A549 (cell line): ENCODE measurements around the gene SLC8A1. TPM values are rescaled to one million over a fixed set of nuclear protein-coding genes. Genes with fewer than 3 reads are reported as not detected.
A peak's percentile ranks its signal among the peaks of the same experiment; 100 is the strongest.

Experiments
- ATAC-seq, 2 experiments: fragments of 200-7000 bp in 1 of 2; fragments of >200 bp in 1 of 2; cut with Nextera tagmentation in 1 of 2; cut with Tn5 transposase in 1 of 2; 3 replicates each; pipeline versions ENCODE4 v1.8.0 to v1.9.1; 2018 to 2020; ENCODE audit warnings: mild to moderate bottlenecking in 1 of 2, moderate library complexity in 1 of 2
- CTCF ChIA-PET: fragments of 300-600 bp; sonication (Branson Sonifier 250); formaldehyde crosslinking; extraction: SDS; loops from one replicate; lab custom pipeline; 2021; ENCODE audit warnings: antibody characterized with exemption, inconsistent platforms; lab: Yijun Ruan, JAX
- POLR2A ChIA-PET: fragments of 350-600 bp; formaldehyde crosslinking; extraction: SDS; loops from one replicate; lab custom pipeline; 2021; ENCODE audit warnings: antibody characterized with exemption, inconsistent platforms; lab: Yijun Ruan, JAX
- DNase-seq, 2 experiments: peaks; one replicate each; pipeline versions ENCODE4 v3.0.0 to v3.0.0-alpha.2; 2011 to 2016; ENCODE audit warnings: low read depth in 1 of 2, low spot score in 1 of 2
- FAIRE-seq: peaks from 2 replicates; lab custom pipeline; 2011; peaks lifted over from hg19 to GRCh38; lab: Jason Lieb, UNC
- H3K27ac ChIP-seq, 2 experiments: fragments of >200 bp; sonication (Bioruptor Twin); formaldehyde crosslinking; 3 replicates each; pipeline ENCODE4 v1.5.1; 2016 to 2017
- H3K4me1 ChIP-seq: fragments of >200 bp; sonication (Bioruptor Twin); formaldehyde crosslinking; 3 replicates; pipeline ENCODE4 v1.6.1; 2016
- H3K4me2 ChIP-seq: fragments of >200 bp; sonication (Bioruptor Twin); formaldehyde crosslinking; 3 replicates; pipeline ENCODE4 v1.6.1; 2016
- H3K4me3 ChIP-seq: fragments of >200 bp; sonication (Bioruptor Twin); formaldehyde crosslinking; 3 replicates; pipeline ENCODE4 v1.5.1; 2016
- H3K9me3 ChIP-seq: fragments of >200 bp; sonication (Bioruptor Twin); formaldehyde crosslinking; 3 replicates; pipeline ENCODE4 v1.6.1; 2016
- CHD2 ChIP-seq: fragments of 150-350 bp; IDR thresholded peaks from 2 replicates; pipeline ENCODE4 v1.6.1; 2014; ENCODE audit warnings: low read length; ENCODE audit not compliant: partially characterized antibody
- E2F6 ChIP-seq: IDR thresholded peaks from 2 replicates; pipeline ENCODE4 v1.6.1; 2012; ENCODE audit warnings: low read depth, borderline replicate concordance
- EHF ChIP-seq: fragments of 250-450 bp; sonication (Bioruptor Pico); IDR thresholded peaks from 2 replicates; pipeline ENCODE4 v1.5.0; 2020; ENCODE audit warnings: mild to moderate bottlenecking
- FOSL2 ChIP-seq, 2 experiments: fragments of 450-650 bp in 1 of 2; fragments of >200 bp in 1 of 2; sonication (Bioruptor Twin) in 1 of 2; formaldehyde crosslinking; IDR thresholded peaks; 2 replicates each; pipeline versions ENCODE4 v1.5.0 to v1.6.1; 2016 to 2020; ENCODE audit warnings: mild to moderate bottlenecking in 1 of 2, moderate library complexity in 1 of 2
- HMGXB4 ChIP-seq: fragments of 250-450 bp; sonication (Bioruptor Pico); IDR thresholded peaks from 2 replicates; pipeline ENCODE4 v1.5.0; 2021; ENCODE audit warnings: mild to moderate bottlenecking, moderate library complexity, borderline replicate concordance
- HOXA7 ChIP-seq: fragments of 250-450 bp; sonication (Bioruptor Pico); IDR thresholded peaks from 2 replicates; pipeline ENCODE4 v1.5.0; 2020; ENCODE audit warnings: mild to moderate bottlenecking, moderate library complexity
- NPAS2 ChIP-seq: fragments of 250-450 bp; sonication (Bioruptor Pico); IDR thresholded peaks from 2 replicates; pipeline ENCODE4 v1.8.0; 2022; ENCODE audit warnings: mild to moderate bottlenecking, moderate library complexity, borderline replicate concordance
- NR3C1 ChIP-seq: fragments of >200 bp; sonication (Bioruptor Twin); formaldehyde crosslinking; IDR thresholded peaks from 3 replicates; pipeline ENCODE4 v1.6.1; 2017
- PBX3 ChIP-seq: IDR thresholded peaks from 2 replicates; pipeline ENCODE4 v1.6.1; 2012
- REST ChIP-seq: fragments of 200-600 bp; sonication (generic); IDR thresholded peaks from 2 replicates; pipeline ENCODE4 v1.6.1; 2016; ENCODE audit warnings: antibody characterized with exemption, mild to moderate bottlenecking, moderate library complexity
- SMC3 ChIP-seq: fragments of >200 bp; sonication (Bioruptor Twin); formaldehyde crosslinking; IDR thresholded peaks from 3 replicates; pipeline ENCODE4 v1.6.1; 2018; ENCODE audit warnings: inconsistent platforms
- USF2 ChIP-seq: fragments of 450-650 bp; IDR thresholded peaks from 2 replicates; pipeline ENCODE4 v1.6.1; 2014; ENCODE audit warnings: antibody characterized with exemption
- ZFP36 ChIP-seq: fragments of 450-650 bp; IDR thresholded peaks from 2 replicates; pipeline ENCODE4 v1.6.1; 2014; ENCODE audit warnings: borderline replicate concordance; ENCODE audit not compliant: partially characterized antibody
- ZSCAN20 ChIP-seq: fragments of 250-450 bp; sonication (Bioruptor Pico); IDR thresholded peaks from 2 replicates; pipeline ENCODE4 v1.8.0; 2022; ENCODE audit warnings: mild to moderate bottlenecking, moderate library complexity
- WGBS: methylation state at CpG from one replicate; pipeline ENCODE4 v1.1.6; 2017; ENCODE audit errors: missing lambda C conversion rate; 5-methylcytosine and 5-hydroxymethylcytosine counted together
- polyA plus RNA-seq, 4 experiments: library from polyadenylated mRNA; depleted of rRNA in 3 of 4; stranded (reverse); fragments of >200 nt; fragmentation: RNase III in 1 of 4; extraction: RNeasy Plus Mini Kit Qiagen cat#74134 plus additional on column Dnase treatment in 1 of 4; gene quantifications; 2 replicates in 3 of 4; 3 replicates in 1 of 4; pipeline ENCODE4 v1.2.3, GENCODE V29; 2011 to 2017

Gene SLC8A1
- polyA plus RNA-seq, 2 of the 4 experiments (the other 2 are of a cell fraction) = 0.28 to 0.92 TPM

- CTCF ChIA-PET = interaction anchor here (0.7 to 5.4 kb wide), 2 partner anchors 13 kb away, joined by 3 to 29 read pairs; no protein-coding TSS in a partner anchor
- no peaks in the 10 kb centered on the region for H3K9me3 ChIP-seq
- 88% methylated on average over 1 of the region's 1 CpG for WGBS
- peak overlapping the region in 1 of 2 experiments; percentile 78; a peak in 4 of 6 replicates for H3K27ac ChIP-seq
- H3K4me1 ChIP-seq = peaks cover 34% of the 10 kb centered on the region
- no peak overlapping the region; the same call in 2 of the 3 replicates for H3K4me2 ChIP-seq
- ATAC-seq (no peak), FAIRE-seq (peak; percentile 13), DNase-seq (no peak)
- TF ChIP-seq NR3C1 = no peak
- TF ChIP-seq ZSCAN20 = no peak
- no peak for TF ChIP-seq SMC3
- no peak for TF ChIP-seq PBX3
- POLR2A ChIA-PET = no interaction called here
- no peak overlapping the region for H3K4me3 ChIP-seq
Observed at GRCh38 chr2:40436093-40436475, 15.8 kb downstream of the SLC8A1 start.

- H3K4me3 ChIP-seq = no peak overlapping the region
- H3K4me1 ChIP-seq = peaks cover 34% of the 10 kb centered on the region
Observed at GRCh38 chr2:40435426-40436092, 16.3 kb downstream of the SLC8A1 start.

More at GRCh38 chr2:40435426-40436092, 16.3 kb downstream of the SLC8A1 start:
- 67% methylated on average over 9 of the region's 9 CpGs for WGBS
- FAIRE-seq (no peak), DNase-seq (no peak), ATAC-seq (peak in 1 of 2 experiments; percentile 23; a peak in 3 of 6 replicates)
- Histone ChIP-seq H3K4me2 (peak overlapping the region; percentile 65), H3K9me3 (no peaks in the 10 kb centered on the region), H3K27ac (peak overlapping the region; percentile 58 to 78)
- TF ChIP-seq REST = no peak
- no peak for TF ChIP-seq USF2
- no peak for TF ChIP-seq ZFP36
- no peak for TF ChIP-seq FOSL2 (IDR thresholded peaks at IDR 0.05)
- TF ChIP-seq FOSL2 (CRISPR knock-in tag; IDR thresholded peaks at IDR 0.05) = no peak
- TF ChIP-seq NPAS2 (CRISPR knock-in tag) = no peak
- TF ChIP-seq EHF (CRISPR knock-in tag) = no peak
- TF ChIP-seq HOXA7 = no peak
- no peak for TF ChIP-seq HMGXB4 (CRISPR knock-in tag)
- TF ChIP-seq E2F6 = no peak
- TF ChIP-seq CHD2 = no peak
- ChIA-PET POLR2A (interaction anchor here (1.2 kb wide), 1 partner anchor 14 kb away, joined by 4 read pairs; no protein-coding TSS in a partner anchor), CTCF (interaction anchor here (0.6 to 0.8 kb wide), 4 partner anchors 13 to 141 kb away, joined by 3 to 5 read pairs (median 3); no protein-coding TSS in a partner anchor)
